PFSK-1 (cell line): ENCODE measurements around the gene KANSL1L.

Source experiments
- POLR2AphosphoS5 ChIP-seq: IDR thresholded peaks from 2 replicates; pipeline ENCODE4 v1.6.1; 2012; ENCODE audit warnings: low read depth, mild to moderate bottlenecking, control low read depth, low read length, moderate library complexity
- SIN3A ChIP-seq: IDR thresholded peaks from 2 replicates; pipeline ENCODE4 v1.6.1; 2012; ENCODE audit warnings: mild to moderate bottlenecking, low read length, moderate library complexity, borderline replicate concordance; ENCODE audit not compliant: insufficient read depth
- TAF1 ChIP-seq: IDR thresholded peaks from 2 replicates; pipeline ENCODE4 v1.6.1; 2012; ENCODE audit warnings: low read length, control low read depth, borderline replicate concordance; ENCODE audit not compliant: insufficient read depth

DNA sequence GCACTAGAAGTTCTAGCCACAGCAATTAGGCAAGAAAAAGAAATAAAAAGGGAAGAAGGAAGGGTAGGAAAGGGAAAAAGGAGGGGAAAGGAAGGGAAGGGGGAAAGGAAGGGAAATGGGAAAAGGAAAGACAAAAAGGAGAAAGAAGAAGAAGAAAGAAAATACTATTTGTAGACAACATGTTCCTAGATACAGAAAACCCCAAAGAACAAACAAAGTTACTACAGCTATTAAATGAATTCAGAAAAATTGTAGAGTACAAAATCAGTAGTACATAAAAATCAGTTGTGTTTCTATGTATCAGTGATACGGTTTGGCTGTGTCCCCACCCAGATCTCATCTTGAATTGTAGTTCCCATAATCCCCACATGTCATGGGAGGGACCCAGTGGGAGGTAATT lies 116.5 kb downstream of the KANSL1L start:
- no peak for TF ChIP-seq POLR2AphosphoS5
- TF ChIP-seq TAF1: no peak
- TF ChIP-seq SIN3A: no peak
